Mammary epithelial cell (primary cell): ENCODE data around the gene OR10G3.

Source experiments
- CTCF ChIP-seq, 2 donors: IDR thresholded peaks in 1 of 2; conservative IDR thresholded peaks in 1 of 2; 2 replicates each; pipeline ENCODE4 v1.5.1; 2011 to 2012; ENCODE audit warnings: inconsistent platforms in 2 of 2, low read length in 2 of 2, mild to moderate bottlenecking in 2 of 2, control low read depth in 1 of 2, low read depth in 1 of 2; ENCODE audit not compliant: insufficient read depth in 1 of 2; ENCODE audit errors: extremely low read depth in 1 of 2
- EZH2 ChIP-seq: IDR thresholded peaks from 2 replicates; pipeline ENCODE4 v1.6.1; 2012; ENCODE audit warnings: low read length, inconsistent platforms, borderline replicate concordance

DNA sequence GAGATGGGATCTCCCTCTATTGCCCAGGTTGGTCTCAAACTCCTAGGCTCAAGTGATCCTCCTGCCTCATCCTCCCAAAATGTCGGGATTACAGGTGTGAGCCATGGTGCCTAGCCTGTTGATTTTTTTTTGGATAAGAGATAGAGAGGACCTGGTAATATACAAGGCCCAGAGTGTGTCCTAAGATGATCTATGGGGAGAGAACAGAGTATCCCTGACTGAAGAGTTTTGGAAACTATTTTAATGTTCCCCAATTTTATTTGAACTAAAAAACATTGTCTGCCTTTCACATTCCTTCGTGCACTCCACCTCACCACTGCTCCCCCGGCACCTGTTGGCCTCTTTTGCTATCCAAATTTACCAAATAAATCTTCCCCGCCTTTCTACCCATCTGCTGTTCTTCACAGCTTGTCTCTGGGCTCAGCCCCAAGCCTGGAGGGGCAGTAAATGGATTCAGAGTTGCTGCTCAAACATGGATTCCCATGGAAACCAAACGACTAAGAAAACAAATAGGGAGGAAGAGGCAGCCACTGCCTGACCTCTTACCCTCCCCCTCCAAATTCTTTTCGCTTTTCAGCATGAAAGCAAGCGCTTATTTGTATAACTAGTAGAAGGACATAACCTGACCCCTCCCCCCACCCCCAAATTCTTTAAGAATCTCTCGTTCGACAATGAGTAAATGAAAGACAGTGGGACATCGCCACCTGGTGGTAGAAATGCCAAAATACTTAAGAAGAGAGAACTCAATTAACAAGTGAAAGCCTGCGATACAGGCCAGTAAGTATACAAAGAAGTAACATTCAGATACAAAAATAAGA lies 22.6 kb downstream of the OR10G3 start:
- peak; percentile 61 to 68 for TF ChIP-seq CTCF (conservative IDR thresholded peaks at IDR 0.05 in 1 of 2, IDR thresholded peaks at IDR 0.05 in 1 of 2; ENCODE audit: extremely low read depth in 1 of 2, insufficient read depth in 1 of 2, low read depth in 1 of 2, low read length in 2 of 2)
- TF ChIP-seq EZH2, result no peak
